SK-N-SH (cell line): Measurements from ENCODE around the gene EFCAB11. TPM values are rescaled to one million over a fixed set of nuclear protein-coding genes. Genes with fewer than 3 reads are reported as not detected.

Experiments used
- CTCF ChIA-PET: fragments of 300-600, 350-600 bp; formaldehyde crosslinking; extraction: SDS; loops from one replicate; lab custom pipeline; 2021; lab: Yijun Ruan, JAX
- POLR2A ChIA-PET: fragments of 350-600 bp; sonication (Branson Sonifier 250); formaldehyde crosslinking; extraction: SDS; loops from one replicate; lab custom pipeline; 2020; ENCODE audit warnings: antibody characterized with exemption, inconsistent platforms; lab: Yijun Ruan, JAX
- DNase-seq: peaks from one replicate; pipeline ENCODE4 v3.0.0; 2012
- H2AFZ ChIP-seq: fragments of 200-600 bp; sonication (generic); 2 replicates; pipeline ENCODE4 v1.8.1; 2016; ENCODE audit warnings: antibody characterized with exemption, mild to moderate bottlenecking, low read depth
- H3F3A ChIP-seq: fragments of 200-600 bp; sonication (generic); replicated peaks from 2 replicates; pipeline ENCODE3; 2016; ENCODE audit warnings: antibody characterized with exemption, mild to moderate bottlenecking; ENCODE audit not compliant: insufficient read depth
- H3K27ac ChIP-seq, 2 experiments: fragments of 200-500 bp in 1 of 2; fragments of 200-600 bp in 1 of 2; sonication (Bioruptor generic) in 1 of 2; sonication (generic), shearing (Covaris generic) in 1 of 2; 2 replicates each; pipeline versions ENCODE4 v1.5.1 to v1.6.1; 2014 to 2016; ENCODE audit warnings: low read depth in 2 of 2, inconsistent platforms in 1 of 2, low read length in 1 of 2, mild to moderate bottlenecking in 1 of 2, mixed read lengths in 1 of 2
- H3K27me3 ChIP-seq: fragments of 200-600 bp; sonication (generic), shearing (Covaris generic); 2 replicates; pipeline ENCODE4 v1.6.1; 2016; ENCODE audit warnings: mixed run types; ENCODE audit not compliant: insufficient read depth
- H3K36me3 ChIP-seq, 2 experiments: fragments of 200-500 bp in 1 of 2; fragments of 200-600 bp in 1 of 2; sonication (Bioruptor generic) in 1 of 2; sonication (generic) in 1 of 2; replicated peaks in 1 of 2; 2 replicates each; pipeline versions ENCODE3 to v1.5.1; 2014 to 2016; ENCODE audit warnings: low read length in 1 of 2, mild to moderate bottlenecking in 1 of 2; ENCODE audit not compliant: insufficient read depth in 2 of 2, control insufficient read depth in 1 of 2
- H3K4me1 ChIP-seq, 2 experiments: fragments of 200-500 bp in 1 of 2; fragments of 200-600 bp in 1 of 2; sonication (Bioruptor generic) in 1 of 2; sonication (generic), shearing (Covaris generic) in 1 of 2; 2 replicates each; pipeline versions ENCODE4 v1.5.1 to v1.6.1; 2014 to 2016; ENCODE audit warnings: low read depth in 1 of 2, low read length in 1 of 2, mixed run types in 1 of 2; ENCODE audit not compliant: insufficient read depth in 2 of 2, control insufficient read depth in 1 of 2
- H3K4me2 ChIP-seq: fragments of 200-600 bp; sonication (generic), shearing (Covaris generic); 2 replicates; pipeline ENCODE4 v1.6.1; 2017; ENCODE audit warnings: mixed run types
- H3K4me3 ChIP-seq, 2 experiments: fragments of 200-500 bp in 1 of 2; fragments of 200-600 bp in 1 of 2; sonication (Bioruptor generic) in 1 of 2; sonication (generic), shearing (Covaris generic) in 1 of 2; 2 replicates each; pipeline versions ENCODE4 v1.5.1 to v1.8.1; 2014 to 2016; ENCODE audit warnings: low read depth in 2 of 2, inconsistent platforms in 1 of 2, low read length in 1 of 2, mild to moderate bottlenecking in 1 of 2, mixed read lengths in 1 of 2, moderate library complexity in 1 of 2
- H3K79me2 ChIP-seq: fragments of 200-600 bp; sonication (generic); 2 replicates; pipeline ENCODE4 v1.8.1; 2017; ENCODE audit warnings: mild to moderate bottlenecking; ENCODE audit not compliant: insufficient read depth
- H3K9ac ChIP-seq: fragments of 200-600 bp; sonication (generic); 2 replicates; pipeline ENCODE4 v1.6.1; 2017; ENCODE audit warnings: mixed run types
- H3K9me2 ChIP-seq: fragments of 200-600 bp; sonication (generic); 2 replicates; pipeline ENCODE4 v1.6.1; 2017; ENCODE audit warnings: mixed run types
- H3K9me3 ChIP-seq: fragments of 200-600 bp; sonication (generic); 2 replicates; pipeline ENCODE4 v1.6.1; 2017; ENCODE audit warnings: mixed run types, mild to moderate bottlenecking, moderate library complexity
- H4K20me1 ChIP-seq: fragments of 200-600 bp; sonication (generic); 2 replicates; pipeline ENCODE4 v1.6.1; 2017; ENCODE audit warnings: mild to moderate bottlenecking, mixed run types; ENCODE audit not compliant: insufficient read depth
- CHD2 ChIP-seq: fragments of 150-350 bp; IDR thresholded peaks from 2 replicates; pipeline ENCODE4 v1.6.1; 2018; ENCODE audit warnings: low read length; ENCODE audit not compliant: partially characterized antibody
- EP300 ChIP-seq, 2 experiments: IDR thresholded peaks; 2 replicates each; pipeline versions ENCODE4 v1.4.0 to v1.6.1; 2012; ENCODE audit warnings: borderline replicate concordance in 1 of 2, low read depth in 1 of 2, low read length in 1 of 2
- EZH2phosphoT487 ChIP-seq: fragments of 200-600 bp; sonication (generic); IDR thresholded peaks from 2 replicates; pipeline ENCODE4 v1.6.1; 2017; ENCODE audit warnings: low read depth, mixed run types, mild to moderate bottlenecking, antibody characterized with exemption, moderate library complexity, borderline replicate concordance
- FOSL2 ChIP-seq: IDR thresholded peaks from 2 replicates; pipeline ENCODE4 v1.4.0; 2012; ENCODE audit warnings: low read depth, mild to moderate bottlenecking, moderate library complexity, borderline replicate concordance
- FOXJ3 ChIP-seq: sonication (generic); formaldehyde crosslinking; IDR thresholded peaks from 2 replicates; pipeline ENCODE4 v1.5.1; 2020; ENCODE audit warnings: mild to moderate bottlenecking, missing genetic modification reagents
- JUND ChIP-seq: IDR thresholded peaks from 2 replicates; pipeline ENCODE4 v1.4.0; 2012
- NFIC ChIP-seq: IDR thresholded peaks from 2 replicates; pipeline ENCODE4 v1.4.0; 2012; ENCODE audit warnings: borderline replicate concordance
- NRF1 ChIP-seq: IDR thresholded peaks from 2 replicates; pipeline ENCODE4 v1.6.1; 2012; ENCODE audit warnings: low read depth, mild to moderate bottlenecking, low read length
- POLR2AphosphoS5 ChIP-seq: IDR thresholded peaks from 2 replicates; pipeline ENCODE4 v1.6.1; 2012; ENCODE audit warnings: low read depth, low read length
- RCOR1 ChIP-seq: fragments of 150-350 bp; IDR thresholded peaks from 2 replicates; pipeline ENCODE4 v1.6.1; 2017; ENCODE audit warnings: antibody characterized with exemption, low read length
- RFX5 ChIP-seq: IDR thresholded peaks from 2 replicates; pipeline ENCODE4 v1.6.1; 2012; ENCODE audit warnings: mild to moderate bottlenecking, improper control_type of control experiment, low read length
- SIN3A ChIP-seq: IDR thresholded peaks from 2 replicates; pipeline ENCODE4 v1.6.1; 2012; ENCODE audit warnings: low read depth, mild to moderate bottlenecking, low read length, moderate library complexity, borderline replicate concordance
- WGBS: methylation state at CpG from one replicate; pipeline ENCODE4 v1.1.6; 2017; ENCODE audit warnings: low lambda C conversion rate; 5-methylcytosine and 5-hydroxymethylcytosine counted together
- polyA plus RNA-seq, 3 experiments: library from polyadenylated mRNA; depleted of rRNA; stranded (reverse); fragments of >200 nt; gene quantifications; 2 replicates each; pipeline ENCODE4 v1.2.3, GENCODE V29; 2012
- TF ChIP-seq, protein P1 (sequence below): fragments of 150-350 bp; IDR thresholded peaks from 2 replicates; pipeline ENCODE4 v1.6.1; 2016; ENCODE audit warnings: mild to moderate bottlenecking, low read depth, low read length
- TF ChIP-seq, protein P2 (sequence below): IDR thresholded peaks from 2 replicates; pipeline ENCODE4 v1.6.1; 2012; ENCODE audit warnings: mild to moderate bottlenecking, low read depth, low read length, moderate library complexity

The EFCAB11 gene
- polyA plus RNA-seq, 1 of the 3 experiments (the other 2 are of a cell fraction): 3.9 TPM

DNA sequence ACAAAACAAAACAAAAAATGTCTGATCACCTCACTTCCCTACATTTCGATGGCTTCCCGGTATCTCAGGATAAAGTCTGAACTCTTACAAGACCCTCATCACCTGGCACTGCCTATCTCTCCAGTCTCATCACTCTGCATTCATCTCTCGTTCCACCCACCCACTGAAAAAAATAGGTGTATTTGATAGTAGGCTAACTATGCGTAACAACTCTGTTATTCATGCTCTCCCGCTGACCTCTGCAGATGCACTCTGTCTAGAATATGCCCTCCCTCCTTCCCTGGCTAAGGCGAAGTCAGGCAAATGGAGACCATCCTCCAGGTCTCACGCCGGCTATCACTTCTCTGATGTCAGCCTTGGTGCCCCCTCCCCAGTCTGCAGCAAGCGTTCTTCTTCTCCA, 44.9 kb downstream of the EFCAB11 start:
- H3K4me2 ChIP-seq: no peak overlapping the region
- POLR2A ChIA-PET: no interaction called here
- CTCF ChIA-PET: no interaction called here
- H3K4me1 ChIP-seq: peaks cover 20 to 24% of the 10 kb centered on the region in 2 experiments
- WGBS: 94% methylated on average over 9 of the region's 9 CpGs
- peaks cover 11% of the 10 kb centered on the region for H3F3A ChIP-seq
- TF ChIP-seq CHD2 (no peak), RFX5 (no peak), RCOR1 (no peak), JUND (no peak), FOXJ3 (CRISPR knock-in tag) (no peak), EZH2phosphoT487 (no peak), EP300 (IDR thresholded peaks at IDR 0.05; ENCODE audit: borderline replicate concordance in 1 of 2, low read depth in 1 of 2, low read length in 1 of 2) (no peak), POLR2AphosphoS5 (no peak), SIN3A (no peak)
- no peak overlapping the region for H3K27ac ChIP-seq
- H3K9ac ChIP-seq: no peak overlapping the region
- no peaks in the 10 kb centered on the region for H4K20me1 ChIP-seq
- H3K9me2 ChIP-seq: no peaks in the 10 kb centered on the region
- no peak overlapping the region for H3K4me3 ChIP-seq
- no peaks in the 10 kb centered on the region for H3K36me3 ChIP-seq
- no peaks in the 10 kb centered on the region for H3K27me3 ChIP-seq
- no peak for DNase-seq
- no peak overlapping the region for H2AFZ ChIP-seq
- no peaks in the 10 kb centered on the region for H3K9me3 ChIP-seq
- H3K79me2 ChIP-seq: no peaks in the 10 kb centered on the region

DNA sequence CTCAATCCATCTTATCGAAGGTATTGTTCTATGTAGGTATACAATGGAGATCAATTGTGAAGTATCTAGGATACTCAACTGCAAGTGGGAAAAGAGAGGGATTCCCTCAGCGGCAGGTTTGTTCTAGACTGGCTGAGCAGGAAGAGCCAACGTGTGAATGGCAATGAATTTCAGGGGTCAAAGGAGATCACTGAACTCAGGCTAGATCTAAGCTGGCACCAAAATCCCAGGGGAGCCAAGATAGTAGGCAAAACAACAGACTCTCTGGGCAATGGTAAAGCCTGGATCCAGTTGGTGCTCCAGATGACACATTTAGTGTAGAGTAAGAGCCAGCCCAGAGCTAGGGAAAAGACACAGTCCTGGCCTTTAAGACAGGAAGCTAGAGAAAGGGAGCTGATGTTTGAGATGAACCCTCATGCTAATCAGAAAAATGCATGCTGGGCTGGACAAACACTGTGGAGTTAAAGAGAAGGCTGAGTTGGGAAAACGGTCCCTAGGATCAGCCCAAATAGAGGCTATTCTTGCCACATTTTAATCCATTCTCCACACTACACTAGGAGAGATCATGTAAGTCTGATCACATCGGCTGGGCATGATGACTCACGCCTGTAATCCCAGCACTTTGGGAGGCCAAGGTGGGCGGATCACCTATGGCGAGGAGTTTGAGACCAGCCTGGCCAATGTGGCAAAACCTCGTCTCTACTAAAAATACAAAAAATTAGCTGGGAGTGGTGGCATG, 45.6 kb downstream of the EFCAB11 start:
- no peak for DNase-seq
- Histone ChIP-seq H3K36me3 (no peaks in the 10 kb centered on the region), H3K9ac (no peak overlapping the region), H4K20me1 (no peaks in the 10 kb centered on the region), H3K9me3 (no peaks in the 10 kb centered on the region), H3K4me1 (peaks cover 20 to 24% of the 10 kb centered on the region in 2 experiments), H3K9me2 (no peaks in the 10 kb centered on the region), H3F3A (peaks cover 11% of the 10 kb centered on the region), H2AFZ (no peak overlapping the region), H3K4me2 (no peak overlapping the region), H3K27me3 (no peaks in the 10 kb centered on the region), H3K4me3 (no peak overlapping the region), H3K27ac (no peak overlapping the region), H3K79me2 (no peaks in the 10 kb centered on the region)
- WGBS: 78% methylated on average over 9 of the region's 9 CpGs
- TF ChIP-seq POLR2AphosphoS5 (no peak), RFX5 (no peak), JUND (no peak), FOSL2 (no peak), NFIC (no peak), SIN3A (no peak), NRF1 (no peak), RCOR1 (no peak)
- TF ChIP-seq, protein P1, sequence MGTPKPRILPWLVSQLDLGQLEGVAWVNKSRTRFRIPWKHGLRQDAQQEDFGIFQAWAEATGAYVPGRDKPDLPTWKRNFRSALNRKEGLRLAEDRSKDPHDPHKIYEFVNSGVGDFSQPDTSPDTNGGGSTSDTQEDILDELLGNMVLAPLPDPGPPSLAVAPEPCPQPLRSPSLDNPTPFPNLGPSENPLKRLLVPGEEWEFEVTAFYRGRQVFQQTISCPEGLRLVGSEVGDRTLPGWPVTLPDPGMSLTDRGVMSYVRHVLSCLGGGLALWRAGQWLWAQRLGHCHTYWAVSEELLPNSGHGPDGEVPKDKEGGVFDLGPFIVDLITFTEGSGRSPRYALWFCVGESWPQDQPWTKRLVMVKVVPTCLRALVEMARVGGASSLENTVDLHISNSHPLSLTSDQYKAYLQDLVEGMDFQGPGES: no peak
- TF ChIP-seq, protein P2, sequence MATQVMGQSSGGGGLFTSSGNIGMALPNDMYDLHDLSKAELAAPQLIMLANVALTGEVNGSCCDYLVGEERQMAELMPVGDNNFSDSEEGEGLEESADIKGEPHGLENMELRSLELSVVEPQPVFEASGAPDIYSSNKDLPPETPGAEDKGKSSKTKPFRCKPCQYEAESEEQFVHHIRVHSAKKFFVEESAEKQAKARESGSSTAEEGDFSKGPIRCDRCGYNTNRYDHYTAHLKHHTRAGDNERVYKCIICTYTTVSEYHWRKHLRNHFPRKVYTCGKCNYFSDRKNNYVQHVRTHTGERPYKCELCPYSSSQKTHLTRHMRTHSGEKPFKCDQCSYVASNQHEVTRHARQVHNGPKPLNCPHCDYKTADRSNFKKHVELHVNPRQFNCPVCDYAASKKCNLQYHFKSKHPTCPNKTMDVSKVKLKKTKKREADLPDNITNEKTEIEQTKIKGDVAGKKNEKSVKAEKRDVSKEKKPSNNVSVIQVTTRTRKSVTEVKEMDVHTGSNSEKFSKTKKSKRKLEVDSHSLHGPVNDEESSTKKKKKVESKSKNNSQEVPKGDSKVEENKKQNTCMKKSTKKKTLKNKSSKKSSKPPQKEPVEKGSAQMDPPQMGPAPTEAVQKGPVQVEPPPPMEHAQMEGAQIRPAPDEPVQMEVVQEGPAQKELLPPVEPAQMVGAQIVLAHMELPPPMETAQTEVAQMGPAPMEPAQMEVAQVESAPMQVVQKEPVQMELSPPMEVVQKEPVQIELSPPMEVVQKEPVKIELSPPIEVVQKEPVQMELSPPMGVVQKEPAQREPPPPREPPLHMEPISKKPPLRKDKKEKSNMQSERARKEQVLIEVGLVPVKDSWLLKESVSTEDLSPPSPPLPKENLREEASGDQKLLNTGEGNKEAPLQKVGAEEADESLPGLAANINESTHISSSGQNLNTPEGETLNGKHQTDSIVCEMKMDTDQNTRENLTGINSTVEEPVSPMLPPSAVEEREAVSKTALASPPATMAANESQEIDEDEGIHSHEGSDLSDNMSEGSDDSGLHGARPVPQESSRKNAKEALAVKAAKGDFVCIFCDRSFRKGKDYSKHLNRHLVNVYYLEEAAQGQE: no peak
- CTCF ChIA-PET: interaction anchor here (0.7 kb wide), 1 partner anchor 28 kb away, joined by 3 read pairs; no protein-coding TSS in a partner anchor
- POLR2A ChIA-PET: no interaction called here
